Neural cell (in vitro differentiated cells): ENCODE measurements around the gene NPR3. TPM values are rescaled to one million over a fixed set of nuclear protein-coding genes. Genes with fewer than 3 reads are reported as not detected.

Source experiments
- H2AFZ ChIP-seq: fragments of 200-600, 300-800 bp; sonication (generic), shearing (Covaris generic); 2 replicates; pipeline ENCODE4 v1.6.0; 2014; ENCODE audit warnings: low read depth, mild to moderate bottlenecking, antibody characterized with exemption, low read length, moderate library complexity
- H3F3A ChIP-seq: fragments of 200-600 bp; shearing (Covaris generic); 2 replicates; pipeline ENCODE4 v1.6.1; 2016; ENCODE audit warnings: mild to moderate bottlenecking, moderate library complexity, mixed read lengths, antibody characterized with exemption, low read length; ENCODE audit not compliant: insufficient read depth, poor library complexity, severe bottlenecking
- H3K27ac ChIP-seq: fragments of 200-600, 300-800 bp; sonication (generic), shearing (Covaris generic); 2 replicates; pipeline ENCODE4 v1.5.1; 2014; ENCODE audit warnings: mild to moderate bottlenecking, low read length, moderate library complexity
- H3K27me3 ChIP-seq: fragments of 300-800, 200-600 bp; sonication (generic), shearing (Covaris generic); 2 replicates; pipeline ENCODE4 v1.6.0; 2014; ENCODE audit warnings: mild to moderate bottlenecking, low read depth, low read length, moderate library complexity; ENCODE audit not compliant: insufficient read depth
- H3K36me3 ChIP-seq: fragments of 300-800, 200-600 bp; sonication (generic), shearing (Covaris generic); 2 replicates; pipeline ENCODE4 v1.5.1; 2014; ENCODE audit warnings: mild to moderate bottlenecking, antibody characterized with exemption, low read length, moderate library complexity; ENCODE audit not compliant: insufficient read depth
- H3K4me2 ChIP-seq: fragments of 300-800, 200-600 bp; sonication (generic), shearing (Covaris generic); 2 replicates; pipeline ENCODE4 v1.6.0; 2014; ENCODE audit warnings: mild to moderate bottlenecking, low read length
- H3K4me3 ChIP-seq: fragments of 300-800, 200-600 bp; sonication (generic), shearing (Covaris generic); 2 replicates; pipeline ENCODE4 v1.5.1; 2014; ENCODE audit warnings: mild to moderate bottlenecking, low read length, moderate library complexity
- H3K79me2 ChIP-seq: fragments of 200-600 bp; shearing (Covaris generic); replicated peaks from 2 replicates; pipeline ENCODE4 v1.6.0; 2014; ENCODE audit warnings: mild to moderate bottlenecking, low read length, moderate library complexity; ENCODE audit not compliant: insufficient read depth
- H3K9ac ChIP-seq: fragments of 300-800, 200-600 bp; sonication (generic), shearing (Covaris generic); 2 replicates; pipeline ENCODE4 v1.6.1; 2016; ENCODE audit warnings: mild to moderate bottlenecking, low read length, mixed read lengths
- H3K9me2 ChIP-seq: fragments of 200-600 bp; shearing (Covaris generic); 2 replicates; pipeline ENCODE4 v1.6.1; 2016; ENCODE audit warnings: mild to moderate bottlenecking, low read length, mixed read lengths; ENCODE audit not compliant: insufficient read depth
- H3K9me3 ChIP-seq: fragments of 200-600, 300-800 bp; sonication (generic), shearing (Covaris generic); 2 replicates; pipeline ENCODE4 v1.6.1; 2016; ENCODE audit warnings: mild to moderate bottlenecking, mixed run types, low read length, moderate library complexity, mixed read lengths
- H4K20me1 ChIP-seq: fragments of 200-600 bp; shearing (Covaris generic); 2 replicates; pipeline ENCODE4 v1.6.1; 2016; ENCODE audit warnings: mild to moderate bottlenecking, mixed run types; ENCODE audit not compliant: insufficient read depth
- EP300 ChIP-seq: fragments of 450-650 bp; conservative IDR thresholded peaks from 2 replicates; pipeline ENCODE4 v1.6.1; 2014; ENCODE audit warnings: antibody characterized with exemption, mild to moderate bottlenecking, moderate library complexity; ENCODE audit not compliant: poor library complexity, severe bottlenecking
- RAD21 ChIP-seq: fragments of 450-650 bp; conservative IDR thresholded peaks from 2 replicates; pipeline ENCODE4 v1.6.1; 2014; ENCODE audit warnings: antibody characterized with exemption, mild to moderate bottlenecking, moderate library complexity
- REST ChIP-seq: IDR thresholded peaks from 2 replicates; pipeline ENCODE4 v1.6.1; 2012; ENCODE audit warnings: borderline replicate concordance
- SMC3 ChIP-seq: fragments of 450-650 bp; conservative IDR thresholded peaks from 2 replicates; pipeline ENCODE4 v1.6.1; 2014; ENCODE audit warnings: antibody characterized with exemption, mild to moderate bottlenecking, moderate library complexity; ENCODE audit not compliant: poor library complexity
- TAF1 ChIP-seq: IDR thresholded peaks from 2 replicates; pipeline ENCODE4 v1.6.1; 2012; ENCODE audit warnings: low read depth
- polyA plus RNA-seq: library from polyadenylated mRNA; depleted of rRNA; stranded (reverse); fragments of >200 nt; gene quantifications from 2 replicates; pipeline ENCODE4 v1.2.3, GENCODE V29; 2014
- TF ChIP-seq, protein P1 (sequence below): fragments of 450-650 bp; IDR thresholded peaks from 2 replicates; pipeline ENCODE4 v1.5.1; 2014; ENCODE audit warnings: antibody characterized with exemption, mild to moderate bottlenecking, moderate library complexity; ENCODE audit not compliant: poor library complexity, severe bottlenecking

NPR3 gene
- polyA plus RNA-seq, 1 donor from 2014 or later, result 1.5 TPM

DNA sequence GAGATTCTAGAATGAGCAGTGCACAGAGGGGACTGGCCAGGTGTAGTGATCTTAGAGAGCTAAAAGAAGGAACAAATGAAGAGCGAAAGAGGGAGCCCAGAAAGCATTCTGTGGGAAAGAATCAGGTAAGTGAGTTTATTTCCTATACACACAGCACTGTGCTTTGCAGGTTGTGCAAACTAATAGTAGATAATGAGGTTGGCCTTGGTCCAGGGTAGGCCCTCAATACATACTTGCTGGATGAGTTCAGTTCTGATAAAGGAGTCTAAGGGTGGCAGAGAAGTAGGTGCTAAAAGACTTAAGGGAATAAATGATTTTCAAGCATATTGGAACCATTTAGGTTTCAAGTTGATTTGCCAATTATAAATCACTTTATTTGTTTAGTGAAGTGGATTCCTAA lies 122.0 kb downstream of the NPR3 start:
- H3K36me3 ChIP-seq, result no peaks in the 10 kb centered on the region
- H2AFZ ChIP-seq, result no peak overlapping the region
- H3K27ac ChIP-seq, result no peak overlapping the region
- no peaks in the 10 kb centered on the region for H3K9me3 ChIP-seq
- H3K4me2 ChIP-seq, result no peak overlapping the region
- no peaks in the 10 kb centered on the region for H4K20me1 ChIP-seq
- no peak overlapping the region for H3K9ac ChIP-seq
- H3K9me2 ChIP-seq, result no peaks in the 10 kb centered on the region
- TF ChIP-seq EP300 (no peak), REST (no peak)
- H3K27me3 ChIP-seq, result no peaks in the 10 kb centered on the region
- no peak overlapping the region for H3K4me3 ChIP-seq
- no peaks in the 10 kb centered on the region for H3F3A ChIP-seq
- no peaks in the 10 kb centered on the region for H3K79me2 ChIP-seq

DNA sequence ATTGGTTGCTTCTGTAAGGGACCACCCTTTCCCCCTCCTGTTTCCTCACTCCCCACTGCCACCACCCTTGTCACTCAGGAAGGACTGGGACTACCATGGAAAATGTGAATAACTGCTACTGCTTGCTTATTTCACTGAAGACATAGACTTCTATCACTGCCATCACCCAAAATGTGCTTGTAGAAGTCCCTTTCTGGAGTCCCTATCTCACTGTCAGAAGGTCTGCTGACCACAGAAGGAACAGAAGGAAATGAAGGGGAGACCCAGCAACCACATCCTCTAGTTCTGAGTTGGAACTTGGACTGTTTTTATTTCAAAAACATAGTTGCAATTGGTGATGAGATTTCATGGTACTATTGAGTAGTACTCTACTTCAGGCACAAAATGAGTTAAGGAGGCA lies 122.5 kb downstream of the NPR3 start:
- H3F3A ChIP-seq, result no peaks in the 10 kb centered on the region
- no peaks in the 10 kb centered on the region for H3K9me3 ChIP-seq
- H3K4me3 ChIP-seq, result no peak overlapping the region
- no peaks in the 10 kb centered on the region for H3K36me3 ChIP-seq
- no peak overlapping the region for H3K4me2 ChIP-seq
- H4K20me1 ChIP-seq, result no peaks in the 10 kb centered on the region
- H3K27me3 ChIP-seq, result no peaks in the 10 kb centered on the region
- no peak for TF ChIP-seq EP300
- no peak for TF ChIP-seq REST
- TF ChIP-seq, protein P1, sequence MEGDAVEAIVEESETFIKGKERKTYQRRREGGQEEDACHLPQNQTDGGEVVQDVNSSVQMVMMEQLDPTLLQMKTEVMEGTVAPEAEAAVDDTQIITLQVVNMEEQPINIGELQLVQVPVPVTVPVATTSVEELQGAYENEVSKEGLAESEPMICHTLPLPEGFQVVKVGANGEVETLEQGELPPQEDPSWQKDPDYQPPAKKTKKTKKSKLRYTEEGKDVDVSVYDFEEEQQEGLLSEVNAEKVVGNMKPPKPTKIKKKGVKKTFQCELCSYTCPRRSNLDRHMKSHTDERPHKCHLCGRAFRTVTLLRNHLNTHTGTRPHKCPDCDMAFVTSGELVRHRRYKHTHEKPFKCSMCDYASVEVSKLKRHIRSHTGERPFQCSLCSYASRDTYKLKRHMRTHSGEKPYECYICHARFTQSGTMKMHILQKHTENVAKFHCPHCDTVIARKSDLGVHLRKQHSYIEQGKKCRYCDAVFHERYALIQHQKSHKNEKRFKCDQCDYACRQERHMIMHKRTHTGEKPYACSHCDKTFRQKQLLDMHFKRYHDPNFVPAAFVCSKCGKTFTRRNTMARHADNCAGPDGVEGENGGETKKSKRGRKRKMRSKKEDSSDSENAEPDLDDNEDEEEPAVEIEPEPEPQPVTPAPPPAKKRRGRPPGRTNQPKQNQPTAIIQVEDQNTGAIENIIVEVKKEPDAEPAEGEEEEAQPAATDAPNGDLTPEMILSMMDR, result no peak
- no peak for TF ChIP-seq RAD21
- TF ChIP-seq TAF1, result no peak
- no peak for TF ChIP-seq SMC3
- no peaks in the 10 kb centered on the region for H3K9me2 ChIP-seq
- no peak overlapping the region for H2AFZ ChIP-seq
- H3K27ac ChIP-seq, result no peak overlapping the region
- H3K79me2 ChIP-seq, result no peaks in the 10 kb centered on the region
- no peak overlapping the region for H3K9ac ChIP-seq
